Breast epithelium (tissue), 3 donors: ENCODE results near the gene DNM1L.

Experiments used
- CTCF ChIP-seq, 3 donors: fragments of 450-650 bp; IDR thresholded peaks; one replicate each; pipeline ENCODE4 v1.5.1; 2016 to 2017; ENCODE audit warnings: antibody characterized with exemption in 3 of 3, mild to moderate bottlenecking in 3 of 3, moderate library complexity in 3 of 3
- POLR2A ChIP-seq: fragments of 450-650 bp; IDR thresholded peaks from one replicate; pipeline ENCODE4 v1.6.1; 2016; ENCODE audit warnings: antibody characterized with exemption, mild to moderate bottlenecking, moderate library complexity

- no peak for TF ChIP-seq CTCF (IDR thresholded peaks at IDR 0.05)
- TF ChIP-seq POLR2A: no peak
Observed at GRCh38 chr12:32742133-32742532, 63.0 kb downstream of the DNM1L start.
